Cardiac muscle cell (in vitro differentiated cells and primary cell): ENCODE measurements around the gene PUM1. TPM values are rescaled to one million over a fixed set of nuclear protein-coding genes. Genes with fewer than 3 reads are reported as not detected.
A peak's percentile ranks its signal among the peaks of the same experiment; 100 is the strongest.

Experiments used
- DNase-seq, 2 donors: peaks; one replicate each; pipeline versions ENCODE4 v3.0.0 to v3.0.0-alpha.2; 2010 to 2017; ENCODE audit warnings: low read depth in 1 of 2, low spot score in 1 of 2
- H3K27ac ChIP-seq: fragments of 200-600 bp; sonication (generic); 2 replicates; pipeline ENCODE4 v1.5.1; 2016
- H3K27me3 ChIP-seq: fragments of 200-600 bp; sonication (generic); 2 replicates; pipeline ENCODE4 v1.6.0; 2016; ENCODE audit warnings: control low read depth
- H3K36me3 ChIP-seq: fragments of 200-600 bp; sonication (generic); 2 replicates; pipeline ENCODE4 v1.5.1; 2016; ENCODE audit warnings: control low read depth
- H3K4me1 ChIP-seq: fragments of 200-600 bp; sonication (generic); 2 replicates; pipeline ENCODE4 v1.8.1; 2017; ENCODE audit warnings: low read depth, mild to moderate bottlenecking, mixed run types
- H3K4me3 ChIP-seq: fragments of 200-600 bp; sonication (generic); 2 replicates; pipeline ENCODE4 v1.5.1; 2016; ENCODE audit warnings: mild to moderate bottlenecking
- H3K9me3 ChIP-seq: fragments of 200-600 bp; sonication (generic); 2 replicates; pipeline ENCODE4 v1.5.1; 2017; ENCODE audit warnings: low read depth, mild to moderate bottlenecking, control low read depth
- CTCF ChIP-seq: IDR thresholded peaks from 2 replicates; pipeline ENCODE4 v1.5.1; 2012; ENCODE audit warnings: low read depth, mild to moderate bottlenecking, low read length
- polyA plus RNA-seq: library from polyadenylated mRNA; unstranded; fragments of >200 nt; fragmentation: Nextera tagmentation; extraction: Ambion mirVana; gene quantifications from 2 replicates; pipeline ENCODE4 v1.2.1, GENCODE V29; 2016
- total RNA-seq: library from RNA; depleted of rRNA; stranded (reverse); fragments of >200 nt; gene quantifications from 2 replicates; pipeline ENCODE4 v1.2.3, GENCODE V29; 2016

PUM1 gene
- total and polyA plus RNA-seq, 2 experiments from 2014 or later = 81.1 to 130 TPM

- peaks cover 20% of the 10 kb centered on the region for H3K4me1 ChIP-seq
- no peak overlapping the region for H3K4me3 ChIP-seq
- no peak for TF ChIP-seq CTCF
- no peaks in the 10 kb centered on the region for H3K9me3 ChIP-seq
- DNase-seq = no peak
- no peaks in the 10 kb centered on the region for H3K27me3 ChIP-seq
- no peak overlapping the region for H3K27ac ChIP-seq
- H3K36me3 ChIP-seq = peaks cover 9% of the 10 kb centered on the region
These were observed 48.6 kb downstream of the PUM1 start for GRCh38 chr1:31016868-31017267.

GRCh38 chr1:31013187-31013864 lies 52.2 kb downstream of the PUM1 start:
- H3K27ac ChIP-seq = no peak overlapping the region
- peaks cover 4% of the 10 kb centered on the region for H3K36me3 ChIP-seq
- H3K4me3 ChIP-seq = no peak overlapping the region
- peak in 1 of 2 donors; percentile 42 for DNase-seq
- H3K4me1 ChIP-seq = peaks cover 11% of the 10 kb centered on the region
- no peaks in the 10 kb centered on the region for H3K27me3 ChIP-seq
- no peaks in the 10 kb centered on the region for H3K9me3 ChIP-seq
- TF ChIP-seq CTCF = no peak

- H3K4me3 ChIP-seq = no peak overlapping the region
- H3K4me1 ChIP-seq = peaks cover 20% of the 10 kb centered on the region
- DNase-seq = no peak
- peaks cover 4% of the 10 kb centered on the region for H3K36me3 ChIP-seq
- TF ChIP-seq CTCF = no peak
- no peaks in the 10 kb centered on the region for H3K9me3 ChIP-seq
- H3K27me3 ChIP-seq = no peaks in the 10 kb centered on the region
- peak overlapping the region; percentile 12 for H3K27ac ChIP-seq
These were observed 53.1 kb downstream of the PUM1 start for GRCh38 chr1:31012210-31012924.

- DNase-seq = no peak
- peaks cover 27% of the 10 kb centered on the region for H3K4me1 ChIP-seq
- H3K9me3 ChIP-seq = no peaks in the 10 kb centered on the region
- H3K4me3 ChIP-seq = no peak overlapping the region
- H3K27ac ChIP-seq = peak overlapping the region; percentile 12
- H3K27me3 ChIP-seq = no peaks in the 10 kb centered on the region
- peaks cover 4% of the 10 kb centered on the region for H3K36me3 ChIP-seq
- no peak for TF ChIP-seq CTCF
These were observed 53.8 kb downstream of the PUM1 start for GRCh38 chr1:31011719-31012118.

GRCh38 chr1:31010086-31010989 lies 55.2 kb downstream of the PUM1 start:
- Histone ChIP-seq H3K4me1 (peaks cover 38% of the 10 kb centered on the region), H3K27me3 (no peaks in the 10 kb centered on the region), H3K9me3 (no peaks in the 10 kb centered on the region), H3K4me3 (no peak overlapping the region), H3K36me3 (peaks cover 7% of the 10 kb centered on the region), H3K27ac (peak overlapping the region; percentile 74)
- TF ChIP-seq CTCF = no peak
- DNase-seq = no peak
